DMS114 treated with DMSO at 0.1 percent for 48 hours (cell line): Measurements from ENCODE around the gene CHD5.
"Not testable (repeated sequence)": the region's sequence is repeated elsewhere in the genome, so short reads cannot be mapped to it uniquely, and the experiment has no call there.

Experiments
- DNase-seq: peaks from one replicate; lab custom pipeline; 2025; ENCODE audit not compliant: unreplicated experiment; lab: John Stamatoyannopoulos, UW

The CHD5 gene

DNA sequence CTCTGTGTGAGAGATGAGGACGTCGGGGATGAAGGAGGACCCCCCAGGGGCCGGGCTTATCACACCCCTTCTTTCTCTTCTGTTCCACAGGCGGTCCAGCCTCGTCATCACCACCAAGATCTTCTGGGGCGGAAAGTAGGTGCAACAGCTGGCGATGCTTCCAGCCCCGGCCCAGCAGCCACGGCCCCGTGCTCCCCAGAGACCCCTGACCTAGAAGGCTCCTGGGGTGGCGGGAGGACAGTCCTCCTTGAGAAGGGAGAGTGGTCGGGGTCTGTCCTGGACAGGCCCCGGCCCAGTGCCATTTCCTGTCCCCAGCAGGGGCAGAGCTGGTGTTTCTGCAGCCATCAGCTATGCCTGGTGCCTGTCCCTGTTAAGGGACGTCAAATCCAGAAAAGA, 92.7 kb downstream of the CHD5 start:
- DNase-seq: no peak

DNA sequence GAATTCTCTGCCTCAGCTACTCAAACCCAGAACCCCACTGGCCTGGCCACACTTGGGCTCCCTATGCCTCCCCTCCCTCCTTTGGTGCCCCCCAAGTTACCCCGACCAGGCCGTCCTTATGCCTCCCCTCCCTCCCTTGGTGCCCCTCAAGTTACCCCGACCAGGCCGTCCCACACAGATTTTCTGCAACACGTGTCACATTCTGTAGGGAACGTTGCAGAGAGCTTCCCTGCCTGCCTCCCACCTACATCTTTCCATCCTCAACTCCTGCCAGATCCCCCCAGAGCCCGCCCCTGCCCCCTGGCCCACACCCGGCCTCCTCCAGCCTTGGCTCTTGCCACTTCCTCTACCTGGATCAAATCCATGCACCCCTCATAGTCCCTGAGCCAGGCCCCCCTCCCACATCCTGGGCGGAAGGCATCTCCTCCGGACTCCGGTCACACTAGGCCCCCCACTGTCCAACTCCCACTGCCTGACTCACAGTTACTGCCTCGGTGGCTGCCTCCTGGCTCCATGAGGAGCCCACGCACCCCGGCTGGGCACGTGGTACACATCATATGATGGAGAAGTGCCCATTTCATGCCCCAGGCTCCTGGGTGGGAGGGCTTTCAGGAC, 93.3 kb downstream of the CHD5 start:
- no peak for DNase-seq

DNA sequence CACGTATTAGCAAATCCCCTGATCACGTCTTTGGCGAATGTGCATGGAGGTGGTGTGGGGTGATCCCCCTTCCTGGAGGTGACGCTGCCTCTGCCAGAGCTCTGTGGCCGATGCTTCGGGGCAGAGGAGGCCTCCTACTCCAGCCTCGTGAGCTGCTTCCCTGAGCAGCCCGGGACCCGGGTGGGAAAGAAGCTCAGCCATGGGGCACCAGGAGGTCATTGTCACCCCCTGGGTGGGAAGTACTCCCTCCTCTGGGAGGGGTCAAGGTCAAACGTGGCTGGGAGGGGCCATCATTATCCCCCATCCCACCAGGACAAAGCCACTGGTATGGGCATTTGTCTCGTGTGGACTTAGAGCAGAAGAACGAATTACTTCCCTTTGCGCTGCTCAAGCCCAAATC, 93.8 kb downstream of the CHD5 start:
- no peak for DNase-seq

DNA sequence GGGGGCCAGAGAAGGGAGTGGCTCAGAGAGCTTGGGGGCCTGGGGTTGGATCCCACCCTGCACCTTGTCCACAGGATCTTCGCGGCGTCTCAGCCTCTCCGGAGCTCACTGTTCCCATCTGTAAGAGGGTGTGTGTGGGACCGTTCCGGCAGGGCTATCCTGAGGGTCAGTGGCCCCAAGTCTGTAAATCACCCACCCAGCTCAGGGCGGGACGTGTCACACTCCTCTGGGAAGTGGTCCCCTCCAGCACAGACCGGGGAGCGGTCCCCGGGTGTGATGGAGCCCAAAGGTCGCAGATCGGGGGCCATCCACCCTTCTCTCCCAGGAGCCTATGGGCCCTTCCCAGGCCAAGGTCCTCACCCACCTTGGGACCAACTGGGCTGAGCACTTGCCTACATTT, 94.5 kb downstream of the CHD5 start:
- DNase-seq: no peak

- no peak for DNase-seq
These were observed 95.2 kb downstream of the CHD5 start for GRCh38 chr1:6084781-6085495.

GRCh38 chr1:6083801-6084446, 96.2 kb downstream of the CHD5 start:
- DNase-seq: no peak

DNA sequence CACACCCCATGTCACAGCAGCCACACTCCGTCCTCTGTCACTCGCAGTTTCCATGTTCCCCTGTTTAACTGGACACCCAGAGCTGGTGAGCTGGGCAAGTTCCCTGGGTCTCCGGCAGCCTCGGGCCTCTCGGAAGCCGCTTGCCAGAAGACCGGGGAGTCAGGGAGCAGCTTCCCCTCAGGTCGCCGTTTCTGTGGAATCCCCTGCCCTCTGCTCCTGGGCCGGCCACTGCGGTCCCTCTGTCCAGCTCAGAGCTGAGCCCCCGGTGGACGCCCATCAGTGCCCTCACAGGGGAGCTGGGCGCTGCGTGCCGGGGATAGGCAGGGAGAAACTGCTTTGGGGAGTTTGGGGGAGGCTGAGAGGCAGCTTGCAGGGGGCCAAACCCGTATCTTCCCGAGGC, 96.7 kb downstream of the CHD5 start:
- no peak for DNase-seq

- no peak for DNase-seq
These were observed 97.6 kb downstream of the CHD5 start for GRCh38 chr1:6082430-6082971.

GRCh38 chr1:6081901-6082300, 98.2 kb downstream of the CHD5 start:
- DNase-seq: no peak

- peak; percentile 26 for DNase-seq
These were observed 99.7 kb downstream of the CHD5 start for GRCh38 chr1:6080469-6080868.

- DNase-seq: no peak
These were observed 102.2 kb downstream of the CHD5 start for GRCh38 chr1:6077919-6078318.

DNA sequence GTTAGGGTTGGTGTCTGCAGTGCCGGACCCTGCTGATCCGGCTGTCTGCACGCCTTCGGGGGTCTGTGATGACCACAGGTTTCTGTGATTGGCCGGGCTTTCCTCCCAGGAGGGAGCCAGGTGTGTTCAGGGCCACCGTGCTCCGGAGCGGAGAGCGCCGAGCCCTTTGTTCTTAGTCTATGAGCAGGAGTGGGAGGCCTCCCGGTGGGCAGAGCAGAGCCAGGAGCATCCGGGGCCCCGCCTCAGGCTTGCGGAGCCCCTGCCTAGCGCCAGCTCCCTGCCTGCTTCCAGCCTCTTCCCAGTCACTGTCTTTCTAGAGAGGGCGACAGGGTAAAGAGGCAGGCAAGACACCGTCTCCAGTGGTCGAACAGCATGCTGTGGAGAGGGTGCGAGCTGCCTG, 102.6 kb downstream of the CHD5 start:
- no peak for DNase-seq

DNA sequence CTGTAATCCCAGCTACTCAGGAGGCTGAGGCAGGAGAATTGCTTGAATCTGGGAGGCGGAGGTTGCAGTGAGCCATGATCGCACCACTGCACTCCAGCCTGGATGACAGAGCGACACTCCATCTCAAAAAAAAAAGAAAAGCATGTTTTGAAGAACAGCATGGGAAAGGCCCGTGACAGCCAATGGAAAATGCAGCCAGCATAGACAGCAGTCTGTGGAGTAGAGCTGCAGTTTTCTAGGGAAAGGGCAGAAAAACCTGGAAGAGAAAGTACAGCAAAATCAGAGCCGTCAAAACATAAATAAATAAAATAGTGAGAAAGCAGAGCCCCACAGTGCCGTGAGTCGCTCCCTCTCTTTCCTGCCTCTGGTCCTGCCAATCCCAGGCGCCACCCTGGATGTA, 103.1 kb downstream of the CHD5 start:
- DNase-seq: not testable (repeated sequence)

DNA sequence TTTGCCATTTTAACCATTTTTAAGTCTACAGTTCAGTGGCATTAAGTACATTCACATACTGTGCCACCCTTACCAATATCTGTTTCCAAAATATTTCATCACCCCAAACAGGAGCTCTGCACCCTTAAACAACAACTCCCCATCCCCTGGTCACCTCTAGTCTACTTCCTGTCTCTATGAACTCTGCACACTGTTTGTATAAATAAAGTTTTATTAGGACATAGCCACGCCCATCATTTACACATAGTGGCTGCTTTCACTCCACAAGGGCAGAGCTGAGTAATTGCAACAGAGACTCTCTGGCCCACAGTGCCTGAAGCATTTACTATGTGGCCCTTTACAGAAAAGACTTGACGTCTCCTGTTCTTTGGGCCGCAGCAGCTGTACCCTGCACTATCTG, 104.4 kb downstream of the CHD5 start:
- no peak for DNase-seq

- no peak for DNase-seq
These were observed 105.8 kb downstream of the CHD5 start for GRCh38 chr1:6074192-6074901.

GRCh38 chr1:6073480-6074053, 106.6 kb downstream of the CHD5 start:
- no peak for DNase-seq

DNA sequence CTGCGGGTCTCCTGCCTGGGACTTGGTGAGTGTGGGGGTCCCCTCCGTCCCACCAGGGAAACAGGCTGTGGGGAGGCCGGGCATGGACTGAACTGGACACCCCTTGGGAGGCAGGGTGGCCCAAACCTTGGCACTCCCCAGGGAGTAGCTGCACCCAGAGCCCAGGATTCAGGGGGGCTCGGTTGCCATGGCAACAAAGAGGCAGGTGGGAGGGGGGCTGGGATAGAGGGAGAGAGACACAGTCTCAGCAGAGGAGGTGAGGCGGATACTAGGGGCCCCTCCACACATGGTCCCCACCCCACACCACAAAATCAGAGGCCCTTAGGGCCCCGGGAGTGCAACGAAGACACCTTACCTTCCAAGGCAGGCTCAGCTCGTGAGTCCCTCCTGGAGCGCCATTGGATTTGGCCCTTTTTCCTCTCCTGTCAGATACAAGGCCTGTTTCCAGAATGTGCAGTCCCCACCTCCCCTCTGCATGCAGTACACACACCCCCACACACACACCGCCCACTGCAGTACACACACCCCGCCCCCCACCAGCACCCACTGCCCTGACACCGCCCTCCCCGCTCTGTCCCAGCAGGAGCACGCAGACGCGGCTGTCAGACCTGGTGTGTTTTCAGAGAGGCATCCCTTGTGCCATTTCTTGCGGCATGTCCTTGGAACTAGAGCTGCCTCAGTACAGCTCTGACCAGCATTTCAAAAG, 107.2 kb downstream of the CHD5 start:
- no peak for DNase-seq

DNA sequence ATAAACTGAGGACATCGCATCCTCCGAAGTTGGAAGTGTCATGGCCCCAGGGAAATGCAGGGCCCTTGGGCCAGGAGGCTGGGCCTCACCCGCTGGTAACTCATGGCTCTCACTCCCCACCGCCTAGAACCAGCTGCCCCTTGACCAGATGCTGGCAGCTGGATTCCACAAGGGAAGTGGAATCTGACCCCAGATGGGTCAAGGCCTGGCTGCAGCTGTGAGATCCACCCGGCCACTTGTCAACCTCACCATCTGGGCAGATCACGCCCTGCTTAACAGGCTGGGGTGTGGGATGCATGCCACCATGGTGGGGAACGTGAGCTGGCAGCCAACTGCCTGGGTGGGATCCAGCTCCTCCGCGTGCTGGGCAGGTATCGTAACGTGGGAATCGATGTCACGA, 108.9 kb downstream of the CHD5 start:
- no peak for DNase-seq

GRCh38 chr1:6070450-6070974, 109.6 kb downstream of the CHD5 start:
- DNase-seq: no peak

GRCh38 chr1:6069573-6069972, 110.5 kb downstream of the CHD5 start:
- DNase-seq: no peak
